Measurements from ENCODE around the gene KDM6A. TPM values are rescaled to one million over a fixed set of nuclear protein-coding genes. Genes with fewer than 3 reads are reported as not detected.
A peak's percentile ranks its signal among the peaks of the same experiment; 100 is the strongest.

Gene KDM6A
- total and polyA plus RNA-seq, 2 donors (not counting 1 experiment from before 2014, with no cell fraction given), result 33.3 to 57.0 TPM

GRCh38 chrX:44947995-44948394 is 75.0 kb downstream of the KDM6A start:
- no peaks in the 10 kb centered on the region for H3K36me3 ChIP-seq (replicated peaks in 1 of 2; ENCODE audit: control extremely low read depth in 1 of 2, control insufficient read depth in 1 of 2, extremely low read depth in 1 of 2, insufficient read depth in 2 of 2, low read length in 1 of 2)
- WGBS (ENCODE audit: insufficient coverage), result no CpG with 5 or more reads among the region's 4 CpGs
- Mint-ChIP-seq H3K4me1 (peaks cover 28% of the 10 kb centered on the region), H3K4me3 (peak overlapping the region; percentile 12), H3K27ac (no peak overlapping the region), H3K9me3 (ENCODE audit: insufficient read depth) (no peaks in the 10 kb centered on the region), H3K27me3 (no peaks in the 10 kb centered on the region)
- peaks cover 87% of the 10 kb centered on the region for H4K20me1 ChIP-seq (ENCODE audit: control insufficient read depth, insufficient read depth, low read length, poor library complexity, severe bottlenecking)
- peaks cover 100% of the 10 kb centered on the region for H3K79me2 ChIP-seq (ENCODE audit: control insufficient read depth, insufficient read depth, low read length)
- H3K27me3 ChIP-seq (replicated peaks in 1 of 4; ENCODE audit: control extremely low read depth in 1 of 4, control insufficient read depth in 3 of 4, insufficient read depth in 4 of 4, low read length in 3 of 4), result no peaks in the 10 kb centered on the region
- H2AFZ ChIP-seq (ENCODE audit: insufficient read depth, low read depth, low read length, poor library complexity, severe bottlenecking), result no peak overlapping the region
- H3K4me1 ChIP-seq (ENCODE audit: control insufficient read depth in 2 of 2, insufficient read depth in 2 of 2, low read length in 2 of 2), result peaks cover 0 to 10% of the 10 kb centered on the region in 2 donors
- no peak overlapping the region for H3K4me2 ChIP-seq (replicated peaks; ENCODE audit: low read depth, low read length, poor library complexity, severe bottlenecking)
- ChIA-PET CTCF (no interaction called here), POLR2A (interaction anchor here (1.0 kb wide), 1 partner anchor 75 kb away, joined by 5 read pairs; the partner anchor contains the start of gene KDM6A)
- H3K4me3 ChIP-seq (ENCODE audit: control extremely low read depth in 1 of 5, extremely low read depth in 1 of 5, insufficient read depth in 1 of 5, low read depth in 2 of 5, low read length in 4 of 5), result no peak overlapping the region
- intact Hi-C loops (cut with micrococcal nuclease), result no loop called here
- H3K9me3 ChIP-seq (ENCODE audit: control extremely low read depth in 1 of 3, control insufficient read depth in 2 of 3, insufficient read depth in 1 of 3, low read length in 2 of 3), result peaks cover 0 to 14% (median 5%) of the 10 kb centered on the region in 3 donors
- no peak overlapping the region for H3K27ac ChIP-seq (ENCODE audit: low read length in 2 of 2)
- H3K9ac ChIP-seq (ENCODE audit: low read length), result no peak overlapping the region
- DNase-seq (no peak), ATAC-seq (ENCODE audit: low read depth) (no peak)
- TF ChIP-seq, protein P1, sequence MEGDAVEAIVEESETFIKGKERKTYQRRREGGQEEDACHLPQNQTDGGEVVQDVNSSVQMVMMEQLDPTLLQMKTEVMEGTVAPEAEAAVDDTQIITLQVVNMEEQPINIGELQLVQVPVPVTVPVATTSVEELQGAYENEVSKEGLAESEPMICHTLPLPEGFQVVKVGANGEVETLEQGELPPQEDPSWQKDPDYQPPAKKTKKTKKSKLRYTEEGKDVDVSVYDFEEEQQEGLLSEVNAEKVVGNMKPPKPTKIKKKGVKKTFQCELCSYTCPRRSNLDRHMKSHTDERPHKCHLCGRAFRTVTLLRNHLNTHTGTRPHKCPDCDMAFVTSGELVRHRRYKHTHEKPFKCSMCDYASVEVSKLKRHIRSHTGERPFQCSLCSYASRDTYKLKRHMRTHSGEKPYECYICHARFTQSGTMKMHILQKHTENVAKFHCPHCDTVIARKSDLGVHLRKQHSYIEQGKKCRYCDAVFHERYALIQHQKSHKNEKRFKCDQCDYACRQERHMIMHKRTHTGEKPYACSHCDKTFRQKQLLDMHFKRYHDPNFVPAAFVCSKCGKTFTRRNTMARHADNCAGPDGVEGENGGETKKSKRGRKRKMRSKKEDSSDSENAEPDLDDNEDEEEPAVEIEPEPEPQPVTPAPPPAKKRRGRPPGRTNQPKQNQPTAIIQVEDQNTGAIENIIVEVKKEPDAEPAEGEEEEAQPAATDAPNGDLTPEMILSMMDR (IDR thresholded peaks at IDR 0.05), result no peak
- TF ChIP-seq EZH2 (IDR thresholded peaks at IDR 0.05; ENCODE audit: borderline replicate concordance, insufficient read depth, low read depth, low read length, poor library complexity, severe bottlenecking), result no peak

DNA sequence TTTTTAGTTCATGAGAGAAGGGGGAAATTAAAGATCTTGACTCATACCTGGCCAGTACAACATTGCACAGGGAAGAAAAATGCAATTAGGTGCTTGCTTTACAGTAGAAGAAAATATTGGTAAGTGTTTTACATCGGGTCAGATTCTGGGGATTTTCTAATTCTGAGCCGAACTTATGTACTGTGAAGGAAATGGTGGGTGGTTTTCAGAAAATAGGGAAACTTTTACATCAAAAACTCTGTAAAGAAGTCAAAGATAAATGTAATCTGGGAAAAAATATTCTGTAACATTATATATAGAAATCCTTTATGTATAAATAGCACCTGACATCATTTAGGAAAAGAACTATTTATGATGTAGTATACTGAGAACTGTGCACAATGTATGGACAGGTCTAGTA is 75.4 kb downstream of the KDM6A start:
- Histone ChIP-seq H4K20me1 (ENCODE audit: control insufficient read depth, insufficient read depth, low read length, poor library complexity, severe bottlenecking) (peaks cover 87% of the 10 kb centered on the region), H3K27ac (ENCODE audit: low read length in 2 of 2) (no peak overlapping the region), H3K36me3 (replicated peaks in 1 of 2; ENCODE audit: control extremely low read depth in 1 of 2, control insufficient read depth in 1 of 2, extremely low read depth in 1 of 2, insufficient read depth in 2 of 2, low read length in 1 of 2) (no peaks in the 10 kb centered on the region), H3K79me2 (ENCODE audit: control insufficient read depth, insufficient read depth, low read length) (peaks cover 100% of the 10 kb centered on the region), H3K4me3 (ENCODE audit: control extremely low read depth in 1 of 5, extremely low read depth in 1 of 5, insufficient read depth in 1 of 5, low read depth in 2 of 5, low read length in 4 of 5) (no peak overlapping the region), H2AFZ (ENCODE audit: insufficient read depth, low read depth, low read length, poor library complexity, severe bottlenecking) (no peak overlapping the region), H3K9ac (ENCODE audit: low read length) (no peak overlapping the region), H3K27me3 (replicated peaks in 1 of 4; ENCODE audit: control extremely low read depth in 1 of 4, control insufficient read depth in 3 of 4, insufficient read depth in 4 of 4, low read length in 3 of 4) (no peaks in the 10 kb centered on the region), H3K4me1 (ENCODE audit: control insufficient read depth in 2 of 2, insufficient read depth in 2 of 2, low read length in 2 of 2) (peaks cover 0 to 13% of the 10 kb centered on the region in 2 donors), H3K9me3 (ENCODE audit: control extremely low read depth in 1 of 3, control insufficient read depth in 2 of 3, insufficient read depth in 1 of 3, low read length in 2 of 3) (peaks cover 0 to 14% (median 5%) of the 10 kb centered on the region in 3 donors), H3K4me2 (replicated peaks; ENCODE audit: low read depth, low read length, poor library complexity, severe bottlenecking) (no peak overlapping the region)
- H3K27ac Mint-ChIP-seq, result no peak overlapping the region
- no peak for DNase-seq
- peaks cover 32% of the 10 kb centered on the region for H3K4me1 Mint-ChIP-seq
- peak overlapping the region; percentile 12 for H3K4me3 Mint-ChIP-seq
- WGBS (ENCODE audit: insufficient coverage), result no CpG with 5 or more reads among the region's 2 CpGs
- intact Hi-C loops (cut with micrococcal nuclease), result no loop called here
- ATAC-seq (ENCODE audit: low read depth), result no peak
- H3K27me3 Mint-ChIP-seq, result no peaks in the 10 kb centered on the region
- H3K9me3 Mint-ChIP-seq (ENCODE audit: insufficient read depth), result no peaks in the 10 kb centered on the region
- no peak for TF ChIP-seq EZH2 (IDR thresholded peaks at IDR 0.05; ENCODE audit: borderline replicate concordance, insufficient read depth, low read depth, low read length, poor library complexity, severe bottlenecking)
- TF ChIP-seq, protein P1 (IDR thresholded peaks at IDR 0.05), result no peak
- POLR2A ChIA-PET, result interaction anchor here (1.0 kb wide), 1 partner anchor 75 kb away, joined by 5 read pairs; the partner anchor contains the start of gene KDM6A
- CTCF ChIA-PET, result no interaction called here

Measured in B cell (primary cell).